PFSK-1 (cell line): ENCODE data around the gene ISOC1.

Experiments used
- POLR2AphosphoS5 ChIP-seq: IDR thresholded peaks from 2 replicates; pipeline ENCODE4 v1.6.1; 2012; ENCODE audit warnings: low read depth, mild to moderate bottlenecking, control low read depth, low read length, moderate library complexity
- REST ChIP-seq, 2 experiments: IDR thresholded peaks; 2 replicates each; pipeline versions ENCODE4 v1.6.1 to v1.8.0; 2011 to 2012; ENCODE audit warnings: low read depth in 2 of 2, low read length in 2 of 2, control low read depth in 1 of 2, inconsistent platforms in 1 of 2, mild to moderate bottlenecking in 1 of 2, moderate library complexity in 1 of 2; ENCODE audit not compliant: insufficient read depth in 1 of 2
- SIN3A ChIP-seq: IDR thresholded peaks from 2 replicates; pipeline ENCODE4 v1.6.1; 2012; ENCODE audit warnings: mild to moderate bottlenecking, low read length, moderate library complexity, borderline replicate concordance; ENCODE audit not compliant: insufficient read depth

- no peak for TF ChIP-seq POLR2AphosphoS5
- TF ChIP-seq REST (IDR thresholded peaks at IDR 0.05; ENCODE audit: insufficient read depth in 1 of 2, low read depth in 2 of 2, low read length in 2 of 2), result no peak
- no peak for TF ChIP-seq SIN3A
Measured at GRCh38 chr5:129124608-129125007, 30.1 kb downstream of the ISOC1 start.
